Adrenal gland (tissue), 5 donors: ENCODE results near the gene UGT3A1.

Source experiments
- POLR2A ChIP-seq, 2 donors: fragments of 450-650 bp; IDR thresholded peaks; one replicate each; pipeline ENCODE4 v1.6.1; 2017; ENCODE audit warnings: antibody characterized with exemption in 2 of 2, mild to moderate bottlenecking in 2 of 2, moderate library complexity in 1 of 2
- TF ChIP-seq, protein P1 (sequence below), 6 experiments: fragments of 450-650 bp in 4 of 6; fragments of 200-600 bp in 2 of 6; sonication (generic) in 1 of 6; IDR thresholded peaks; 1 replicate in 5 of 6; 2 replicates in 1 of 6; pipeline versions ENCODE4 v1.5.1 to v1.8.0; 2016 to 2021; ENCODE audit warnings: antibody characterized with exemption in 6 of 6, mild to moderate bottlenecking in 2 of 6, moderate library complexity in 1 of 6
- donor health status: DM: no; HTN: no; CAD: no.

DNA sequence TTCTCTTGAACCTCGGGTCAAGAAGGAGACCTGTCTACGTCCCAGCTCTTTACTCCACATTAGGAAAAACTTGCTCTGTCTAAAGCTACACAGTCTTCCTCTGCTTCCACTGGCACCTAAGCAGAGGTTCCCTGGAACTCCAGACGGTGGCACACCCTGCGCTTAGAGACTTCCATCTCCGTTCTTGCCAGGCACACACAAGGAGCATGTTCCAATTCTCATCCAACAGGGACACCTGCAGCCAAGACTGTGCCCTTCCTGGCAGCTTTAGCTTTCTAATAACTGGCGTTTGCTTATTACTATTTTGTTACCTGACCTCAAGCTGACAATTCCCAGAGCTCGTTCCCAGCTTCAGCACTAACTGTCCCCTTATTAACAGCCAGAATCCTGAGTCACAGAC, 68.7 kb downstream of the UGT3A1 start:
- TF ChIP-seq, protein P1, sequence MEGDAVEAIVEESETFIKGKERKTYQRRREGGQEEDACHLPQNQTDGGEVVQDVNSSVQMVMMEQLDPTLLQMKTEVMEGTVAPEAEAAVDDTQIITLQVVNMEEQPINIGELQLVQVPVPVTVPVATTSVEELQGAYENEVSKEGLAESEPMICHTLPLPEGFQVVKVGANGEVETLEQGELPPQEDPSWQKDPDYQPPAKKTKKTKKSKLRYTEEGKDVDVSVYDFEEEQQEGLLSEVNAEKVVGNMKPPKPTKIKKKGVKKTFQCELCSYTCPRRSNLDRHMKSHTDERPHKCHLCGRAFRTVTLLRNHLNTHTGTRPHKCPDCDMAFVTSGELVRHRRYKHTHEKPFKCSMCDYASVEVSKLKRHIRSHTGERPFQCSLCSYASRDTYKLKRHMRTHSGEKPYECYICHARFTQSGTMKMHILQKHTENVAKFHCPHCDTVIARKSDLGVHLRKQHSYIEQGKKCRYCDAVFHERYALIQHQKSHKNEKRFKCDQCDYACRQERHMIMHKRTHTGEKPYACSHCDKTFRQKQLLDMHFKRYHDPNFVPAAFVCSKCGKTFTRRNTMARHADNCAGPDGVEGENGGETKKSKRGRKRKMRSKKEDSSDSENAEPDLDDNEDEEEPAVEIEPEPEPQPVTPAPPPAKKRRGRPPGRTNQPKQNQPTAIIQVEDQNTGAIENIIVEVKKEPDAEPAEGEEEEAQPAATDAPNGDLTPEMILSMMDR (IDR thresholded peaks at IDR 0.05) = no peak
- TF ChIP-seq POLR2A (IDR thresholded peaks at IDR 0.05) = no peak
